GM12878 (cell line): ENCODE data around the gene ZNF418. TPM values are rescaled to one million over a fixed set of nuclear protein-coding genes. Genes with fewer than 3 reads are reported as not detected.

Experiments used
- ATAC-seq: fragments of 200-7000 bp; cut with Tn5 transposase; 3 replicates; pipeline ENCODE4 v1.9.1; 2020; ENCODE audit warnings: mild to moderate bottlenecking, moderate library complexity
- BruUV-seq: library from RNA; stranded (reverse); fragments of 400-500 nt; replicated peaks from 2 replicates; lab custom pipeline; 2021; lab: Mats Ljungman, UMichigan
- CTCF ChIA-PET: fragments of 300-600 bp; sonication (Branson Sonifier 250); formaldehyde crosslinking; extraction: SDS; loops from one replicate; lab custom pipeline; 2021; ENCODE audit warnings: inconsistent platforms; lab: Yijun Ruan, JAX
- POLR2A ChIA-PET: fragments of 350-600 bp; formaldehyde crosslinking; extraction: SDS; loops from one replicate; lab custom pipeline; 2021; ENCODE audit warnings: inconsistent platforms; lab: Charles Lee
- RAD21 ChIA-PET: fragments of 300-600 bp; sonication (Branson Sonifier 250); formaldehyde crosslinking; loops from one replicate; lab custom pipeline; 2023; ENCODE audit warnings: antibody characterized with exemption; ENCODE audit not compliant: unreplicated experiment; lab: Charles Lee
- SMC1A ChIA-PET: fragments of 300-600 bp; sonication (Branson Sonifier 250); formaldehyde crosslinking; loops from one replicate; lab custom pipeline; 2023; ENCODE audit not compliant: unreplicated experiment, uncharacterized antibody; lab: Charles Lee
- DNase-seq: peaks from one replicate; pipeline ENCODE4 v3.0.0-alpha.2; 2011; ENCODE audit warnings: low read depth, low spot score
- FAIRE-seq: peaks from 3 replicates; lab custom pipeline; 2011; peaks lifted over from hg19 to GRCh38; lab: Jason Lieb, UNC
- H2AFZ ChIP-seq: 2 replicates; pipeline ENCODE4 v1.6.0; 2011; ENCODE audit warnings: low read depth, low read length, control low read depth; ENCODE audit not compliant: control insufficient read depth
- H3K27ac ChIP-seq: 2 replicates; pipeline ENCODE4 v1.5.1; 2011; ENCODE audit warnings: control low read depth; ENCODE audit not compliant: control insufficient read depth, insufficient read depth
- H3K27me3 ChIP-seq, 2 experiments: replicated peaks in 1 of 2; 2 replicates each; pipeline versions ENCODE4 v1.6.0 to v1.6.1; 2011; ENCODE audit warnings: low read length in 1 of 2; ENCODE audit not compliant: control insufficient read depth in 2 of 2, insufficient read depth in 2 of 2
- H3K36me3 ChIP-seq, 2 experiments: 2 replicates each; pipeline ENCODE4 v1.5.1; 2011; ENCODE audit warnings: low read length in 1 of 2; ENCODE audit not compliant: control insufficient read depth in 2 of 2, insufficient read depth in 2 of 2
- H3K4me1 ChIP-seq: 2 replicates; pipeline ENCODE4 v1.6.1; 2011; ENCODE audit warnings: mild to moderate bottlenecking, low read length, moderate library complexity, mixed read lengths; ENCODE audit not compliant: control insufficient read depth, insufficient read depth
- H3K4me2 ChIP-seq: 2 replicates; pipeline ENCODE4 v1.6.0; 2011; ENCODE audit warnings: control low read depth; ENCODE audit not compliant: control insufficient read depth, insufficient read depth
- H3K4me3 ChIP-seq: fragments of 200-600 bp; sonication (generic); 2 replicates; pipeline ENCODE4 v1.5.1; 2016
- H3K79me2 ChIP-seq: 2 replicates; pipeline ENCODE4 v1.6.0; 2011; ENCODE audit warnings: low read length; ENCODE audit not compliant: control insufficient read depth, insufficient read depth
- H3K9ac ChIP-seq: 2 replicates; pipeline ENCODE4 v1.8.0; 2011; ENCODE audit warnings: low read length, control low read depth, mixed read lengths; ENCODE audit not compliant: control insufficient read depth, insufficient read depth
- H3K9me3 ChIP-seq: replicated peaks from 3 replicates; pipeline ENCODE4 v1.5.1; 2011; ENCODE audit warnings: mild to moderate bottlenecking, low read length; ENCODE audit not compliant: control insufficient read depth, insufficient read depth
- H4K20me1 ChIP-seq: 2 replicates; pipeline ENCODE4 v1.6.0; 2011; ENCODE audit not compliant: control insufficient read depth, insufficient read depth
- DPF2 ChIP-seq: fragments of 450-650 bp; IDR thresholded peaks from 2 replicates; pipeline ENCODE4 v1.6.1; 2017; ENCODE audit warnings: mild to moderate bottlenecking
- GABPA ChIP-seq: IDR thresholded peaks from 2 replicates; pipeline ENCODE4 v1.6.1; 2014; ENCODE audit warnings: antibody characterized with exemption, low read depth, mild to moderate bottlenecking, inconsistent platforms
- IKZF1 ChIP-seq: fragments of 450-650 bp; conservative IDR thresholded peaks from 2 replicates; pipeline ENCODE4 v1.6.1; 2017; ENCODE audit warnings: antibody characterized with exemption, mild to moderate bottlenecking
- LARP7 ChIP-seq: fragments of 450-650 bp; IDR thresholded peaks from 2 replicates; pipeline ENCODE4 v1.6.1; 2017; ENCODE audit warnings: mild to moderate bottlenecking
- MTA2 ChIP-seq: fragments of 450-650 bp; IDR thresholded peaks from 2 replicates; pipeline ENCODE4 v1.6.1; 2016; ENCODE audit warnings: low read depth, mild to moderate bottlenecking, moderate library complexity
- NKRF ChIP-seq: fragments of 450-650 bp; conservative IDR thresholded peaks from 2 replicates; pipeline ENCODE4 v1.6.1; 2017; ENCODE audit warnings: mild to moderate bottlenecking, moderate library complexity
- PKNOX1 ChIP-seq: fragments of 450-650 bp; IDR thresholded peaks from 2 replicates; pipeline ENCODE4 v1.6.1; 2016; ENCODE audit warnings: mild to moderate bottlenecking
- RAD21 ChIP-seq: IDR thresholded peaks from 2 replicates; pipeline ENCODE4 v1.6.1; 2011; ENCODE audit warnings: mild to moderate bottlenecking, low read depth, low read length, moderate library complexity; ENCODE audit not compliant: insufficient read depth
- RCOR1 ChIP-seq: conservative IDR thresholded peaks from 2 replicates; pipeline ENCODE4 v1.6.1; 2012; ENCODE audit warnings: low read depth, low read length, improper control_type of control experiment
- RELB ChIP-seq: fragments of 450-650 bp; IDR thresholded peaks from 2 replicates; pipeline ENCODE4 v1.6.1; 2017; ENCODE audit warnings: low read depth, mild to moderate bottlenecking, moderate library complexity
- RUNX3 ChIP-seq: IDR thresholded peaks from 2 replicates; pipeline ENCODE4 v1.6.1; 2012; ENCODE audit warnings: low read length, inconsistent platforms
- SIN3A ChIP-seq: IDR thresholded peaks from 2 replicates; pipeline ENCODE4 v1.6.1; 2012; ENCODE audit warnings: low read depth, low read length, improper control_type of control experiment
- TCF7 ChIP-seq: IDR thresholded peaks from 2 replicates; pipeline ENCODE4 v1.6.1; 2014; ENCODE audit warnings: antibody characterized with exemption, borderline replicate concordance
- ZNF207 ChIP-seq: fragments of 450-650 bp; IDR thresholded peaks from 2 replicates; pipeline ENCODE4 v1.6.1; 2014; ENCODE audit warnings: antibody characterized with exemption, mild to moderate bottlenecking, borderline replicate concordance
- ZNF274 ChIP-seq: IDR thresholded peaks from one replicate; pipeline ENCODE4 v1.8.0; 2011; ENCODE audit not compliant: insufficient read length, insufficient read depth
- ZNF622 ChIP-seq: fragments of 450-650 bp; IDR thresholded peaks from 2 replicates; pipeline ENCODE4 v1.6.1; 2017; ENCODE audit warnings: mild to moderate bottlenecking, inconsistent platforms
- WGBS: methylation state at CpG from one replicate; pipeline ENCODE4 v1.1.6; 2016; ENCODE audit warnings: low lambda C conversion rate; ENCODE audit not compliant: insufficient replicate concordance, insufficient coverage; ENCODE audit errors: missing lambda C conversion rate; 5-methylcytosine and 5-hydroxymethylcytosine counted together
- in situ Hi-C: fragments of 300-500 bp; cut with MboI; formaldehyde crosslinking; loops from 9 replicates; pipeline ENCODE4 v1.14.3; 2018; ENCODE audit warnings: mixed read lengths
- intact Hi-C: fragments of 100-400 bp; cut with micrococcal nuclease; formaldehyde crosslinking; loops from one replicate; pipeline ENCODE4 v1.14.2; 2022; ENCODE audit not compliant: unreplicated experiment
- polyA plus RNA-seq, 11 experiments: library from polyadenylated mRNA; depleted of rRNA in 4 of 11; unstranded in 6 of 11; stranded (reverse) in 5 of 11; fragments of >200 nt; fragmentation: Nextera tagmentation in 4 of 11; fragmentation: Illumina TruSeq in 1 of 11; extraction: Ambion mirVana in 4 of 11; extraction: Trizol in 1 of 11; gene quantifications; 1 replicate in 1 of 11; 2 replicates in 10 of 11; pipeline versions ENCODE4 v1.2.1 to v1.2.3, GENCODE V29; 2011 to 2016; ENCODE audit warnings: inconsistent platforms in 2 of 11, missing spikeins in 2 of 11, low read depth in 1 of 11
- total RNA-seq, 4 experiments: library from RNA; depleted of rRNA in 3 of 4; stranded (reverse); fragments of >200 nt in 3 of 4; fragmentation: Illumina TruSeq in 1 of 4; extraction: Trizol in 1 of 4; gene quantifications; 2 replicates each; pipeline versions ENCODE4 v1.2.1 to v1.2.3, GENCODE V29; 2013 to 2021

The ZNF418 gene
- total and polyA plus RNA-seq, 10 of the 15 experiments (the other 5 are each of a cell fraction or from before 2014, with no cell fraction given): 0.20 to 1.3 (median 0.59) TPM; not detected in 1

- ChIA-PET POLR2A (no interaction called here), RAD21 (no interaction called here), CTCF (no interaction called here), SMC1A (no interaction called here)
- Histone ChIP-seq H3K79me2 (no peaks in the 10 kb centered on the region), H3K36me3 (no peaks in the 10 kb centered on the region), H4K20me1 (no peaks in the 10 kb centered on the region), H3K4me2 (no peak within 1 kb of the TSS), H3K27ac (no peak within 1 kb of the TSS), H3K4me3 (no peak within 1 kb of the TSS), H3K9me3 (peaks cover 28% of the 10 kb centered on the region), H3K27me3 (no peaks in the 10 kb centered on the region), H3K9ac (no peak within 1 kb of the TSS), H2AFZ (no peak within 1 kb of the TSS), H3K4me1 (no peaks in the 10 kb centered on the region)
- intact Hi-C loops (no loop called here), in situ Hi-C loops (no loop called here)
- BruUV-seq: no TSS peak
- FAIRE-seq (no peak), DNase-seq (no peak), ATAC-seq (no peak)
- WGBS: 85% methylated on average over 4 of the region's 4 CpGs
- TF ChIP-seq IKZF1 (no peak), GABPA (no peak), SIN3A (no peak), LARP7 (no peak), RELB (no peak), ZNF207 (no peak), RCOR1 (no peak), RUNX3 (no peak), ZNF622 (no peak), NKRF (no peak), MTA2 (no peak), PKNOX1 (no peak), TCF7 (no peak), ZNF274 (no peak), RAD21 (no peak), DPF2 (no peak)
Measured at GRCh38 chr19:57974434-57974833, 39.2 kb upstream of the ZNF418 start, which contains the start of gene C19orf18. TSS of gene C19orf18 (minus strand) at chr19:57974534. CDS start at chr19:57974432, 102 bp downstream.
